Mesenchymal stem cell (in vitro differentiated cells and primary cell): ENCODE data around the gene ACMSD. TPM values are rescaled to one million over a fixed set of nuclear protein-coding genes. Genes with fewer than 3 reads are reported as not detected.

Source experiments
- small RNA-seq: library from polyadenylated mRNA; stranded (forward); fragments of <200 nt; extraction: miRNeasy Mini kit (QIAGEN cat#:217004); gene quantifications from one replicate; pipeline ENCODE3, GENCODE V24; 2013; ENCODE audit warnings: low read depth

ACMSD gene

Small RNA genes lying within 50 kb of the gene (small RNA-seq; reads per million reads assigned to genes)
- not detected for gene AC110620.1
- gene MIR5590, result not detected
